ENCODE measurements around the gene CRB3. TPM values are rescaled to one million over a fixed set of nuclear protein-coding genes. Genes with fewer than 3 reads are reported as not detected.

CRB3 gene
- total RNA-seq, 1 experiment from 2014 or later = 34.7 TPM

DNA sequence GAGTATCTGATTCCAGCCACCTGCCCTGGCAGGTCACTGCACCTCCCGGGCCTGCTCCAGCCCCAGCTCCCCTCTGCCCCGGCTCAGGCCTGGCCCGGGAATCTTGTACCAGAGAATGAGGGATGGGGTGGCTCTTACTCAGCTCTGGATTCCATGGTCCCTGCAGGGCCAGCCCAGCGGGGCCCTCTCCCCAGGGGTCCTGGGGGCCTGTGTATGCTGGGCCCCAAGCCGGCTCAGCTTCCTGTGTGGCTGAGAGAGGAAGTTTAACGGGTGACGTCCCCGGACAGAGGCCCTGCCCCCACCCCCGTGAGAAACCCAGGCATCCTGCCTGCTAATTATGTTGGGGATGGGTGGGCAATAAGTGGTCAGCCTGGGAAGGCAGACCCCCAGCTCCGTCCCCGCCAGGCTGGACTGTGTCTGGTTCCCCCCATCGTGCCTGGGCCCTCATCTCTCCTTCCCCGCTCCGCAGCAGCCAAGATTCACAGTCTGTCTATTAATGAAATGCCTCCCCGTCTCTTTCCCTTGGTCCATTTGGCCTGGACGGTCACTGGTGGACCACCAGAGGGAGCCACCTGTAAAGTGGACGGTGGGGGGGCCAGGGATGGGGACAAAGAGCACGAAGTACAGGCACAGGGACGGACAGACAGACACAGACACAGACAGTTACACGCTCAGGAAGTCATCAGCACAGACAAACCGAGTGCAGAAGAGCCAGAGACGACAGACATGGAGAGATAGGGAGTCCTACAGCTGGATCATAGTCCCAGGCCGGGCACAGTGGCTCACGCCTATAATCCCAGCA is 17.7 kb downstream of the CRB3 start, which contains the start of gene DENND1C:
Gene DENND1C (minus strand): TSS at position 247 of the 802 bp plus-strand sequence. CDS start 92 bp downstream, at position 155.
- in situ Hi-C loops (cut with HindIII; ENCODE audit: low pct_unique_long_range_greater_than_20kb, low sequenced_read_pairs) = no loop called here
- no peak for DNase-seq (ENCODE audit: low read depth)

DNA sequence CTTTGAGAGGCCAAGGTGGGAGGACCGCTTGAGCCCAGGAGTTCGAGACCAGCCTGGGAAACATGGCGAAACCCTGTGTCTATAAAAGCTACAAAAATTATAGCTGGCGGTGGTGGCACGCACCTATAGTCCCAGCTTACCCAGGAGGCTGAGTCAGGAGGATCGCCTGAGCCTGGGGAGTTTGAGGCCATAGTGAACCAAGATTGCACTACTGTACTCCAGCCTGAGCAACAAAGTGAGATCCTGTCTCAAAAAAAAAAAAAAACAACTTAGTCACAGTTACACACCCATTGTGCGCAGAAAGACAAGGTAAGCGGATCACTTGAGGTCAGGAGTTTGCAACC is 18.2 kb downstream of the CRB3 start:
- in situ Hi-C loops (cut with HindIII; ENCODE audit: low pct_unique_long_range_greater_than_20kb, low sequenced_read_pairs) = no loop called here
- DNase-seq (ENCODE audit: low read depth) = no peak

DNA sequence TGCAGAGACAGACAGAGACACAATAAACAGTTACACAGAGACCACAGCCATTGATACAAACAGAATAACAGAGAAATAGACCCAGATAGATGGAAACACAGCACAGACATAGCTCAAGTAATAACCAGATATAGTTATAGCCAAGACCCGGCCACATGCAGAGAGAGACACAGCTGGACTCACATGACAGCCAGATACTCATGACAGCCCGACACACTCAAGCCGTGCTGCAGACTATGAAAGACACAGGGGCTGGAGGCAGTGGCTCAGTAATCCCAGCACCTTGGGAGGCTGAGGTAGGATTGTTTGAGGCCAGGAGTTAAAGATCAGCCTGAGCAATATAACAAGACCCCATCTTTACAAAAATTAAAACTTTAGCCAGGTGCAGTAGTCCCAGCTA is 19.2 kb downstream of the CRB3 start:
- no peak for DNase-seq (ENCODE audit: low read depth)
- in situ Hi-C loops (cut with HindIII; ENCODE audit: low pct_unique_long_range_greater_than_20kb, low sequenced_read_pairs) = no loop called here

DNA sequence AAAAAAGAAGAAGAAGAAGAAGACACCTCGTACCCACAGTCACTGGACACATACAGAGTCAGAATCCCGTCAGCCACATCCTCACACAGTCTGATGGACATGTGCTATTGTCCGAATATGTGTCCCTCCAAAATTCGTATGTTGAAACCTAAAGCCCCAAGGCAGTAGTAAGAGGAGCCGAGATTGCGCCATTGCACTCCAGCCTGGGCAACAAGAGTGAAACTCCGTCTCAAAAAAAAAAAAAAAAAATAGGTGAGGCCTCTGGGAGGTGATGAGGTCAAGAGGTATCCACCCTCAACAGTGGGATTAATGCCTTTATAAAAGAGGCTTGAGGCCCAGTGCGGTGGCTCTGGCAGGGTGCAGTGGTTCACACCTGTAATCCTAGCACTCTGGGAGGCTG is 20.2 kb downstream of the CRB3 start:
- DNase-seq (ENCODE audit: low read depth) = no peak
- in situ Hi-C loops (cut with HindIII; ENCODE audit: low pct_unique_long_range_greater_than_20kb, low sequenced_read_pairs) = no loop called here

DNA sequence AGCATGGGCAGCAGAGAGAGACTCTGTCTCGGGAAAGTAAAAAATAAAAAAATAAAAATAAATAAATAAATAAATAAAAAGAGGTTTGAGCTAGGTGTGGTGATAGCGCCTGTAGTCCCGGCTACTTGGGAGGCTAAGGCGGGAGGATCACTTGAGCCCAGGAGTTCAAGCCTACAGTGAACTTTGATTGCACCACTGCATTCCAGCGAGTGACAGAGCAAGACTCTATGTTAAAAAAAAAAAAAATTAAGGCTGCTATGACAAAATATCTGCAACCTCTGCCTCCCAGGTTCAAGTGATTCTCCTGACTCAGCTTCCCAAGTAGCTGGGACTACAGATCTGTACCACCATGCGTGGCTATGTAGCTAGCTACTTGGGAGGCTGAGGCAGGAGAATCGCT is 20.8 kb downstream of the CRB3 start:
- in situ Hi-C loops (cut with HindIII; ENCODE audit: low pct_unique_long_range_greater_than_20kb, low sequenced_read_pairs) = no loop called here
- no peak for DNase-seq (ENCODE audit: low read depth)

DNA sequence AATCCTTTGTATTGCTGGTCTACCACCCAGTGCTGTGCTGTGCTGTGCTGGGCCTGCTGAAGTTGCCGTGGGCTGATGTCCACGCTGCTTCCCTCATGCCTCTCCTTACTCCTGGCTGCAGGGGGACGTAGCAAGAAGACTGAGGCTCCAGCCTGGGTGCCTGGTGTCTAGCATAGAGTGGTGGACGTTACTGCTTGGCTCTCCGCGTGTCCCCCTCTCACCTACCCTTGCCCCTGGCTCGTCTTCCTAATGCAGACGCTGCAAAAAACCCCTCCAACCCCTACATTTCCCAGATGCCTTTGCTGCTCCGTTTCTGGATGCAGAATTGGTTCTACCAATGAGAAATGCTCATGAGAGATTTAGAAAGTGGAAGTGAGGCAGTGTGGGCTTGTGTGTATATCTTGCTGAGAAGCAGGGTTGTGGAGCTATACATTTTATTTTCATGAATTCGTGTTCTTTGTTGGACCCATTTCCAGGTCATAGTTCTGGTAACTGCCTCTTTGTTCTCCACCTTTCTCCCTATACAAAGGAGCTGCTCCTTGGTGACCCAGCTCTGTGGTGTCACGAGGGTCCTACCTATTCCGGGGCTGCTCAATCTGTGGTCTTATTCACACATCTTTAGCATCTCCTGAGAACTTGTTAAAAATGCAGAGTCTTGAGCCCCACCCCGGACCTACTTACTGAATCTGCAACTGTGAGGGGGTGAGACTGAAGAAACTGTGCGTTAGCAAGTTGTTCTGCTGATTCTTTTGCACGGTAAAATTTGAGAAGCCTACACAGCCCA is 25.4 kb downstream of the CRB3 start:
- no peak for DNase-seq (ENCODE audit: low read depth)
- in situ Hi-C loops (cut with HindIII; ENCODE audit: low pct_unique_long_range_greater_than_20kb, low sequenced_read_pairs) = no loop called here

DNA sequence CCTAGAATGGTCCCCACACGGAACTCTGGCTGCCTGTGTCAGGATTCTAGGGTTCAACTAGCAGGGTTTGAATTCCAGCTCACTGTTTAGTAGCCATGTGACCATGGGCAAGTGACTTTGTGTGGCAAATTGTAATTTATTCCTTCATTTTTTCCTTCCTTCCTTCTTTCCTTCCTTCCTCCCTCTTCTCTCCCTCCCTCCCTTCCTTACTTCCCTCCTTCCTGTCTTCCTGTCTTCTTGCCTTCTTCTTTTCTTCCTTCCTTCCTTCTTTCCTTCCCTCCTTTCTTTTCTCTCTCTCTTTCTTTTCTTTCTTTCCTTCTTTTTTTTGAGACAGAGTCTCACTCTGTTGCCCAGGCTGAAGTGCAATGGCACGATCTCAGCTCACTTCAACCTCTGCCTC is 26.1 kb downstream of the CRB3 start:
- no peak for DNase-seq (ENCODE audit: low read depth)
- in situ Hi-C loops (cut with HindIII; ENCODE audit: low pct_unique_long_range_greater_than_20kb, low sequenced_read_pairs) = no loop called here

DNA sequence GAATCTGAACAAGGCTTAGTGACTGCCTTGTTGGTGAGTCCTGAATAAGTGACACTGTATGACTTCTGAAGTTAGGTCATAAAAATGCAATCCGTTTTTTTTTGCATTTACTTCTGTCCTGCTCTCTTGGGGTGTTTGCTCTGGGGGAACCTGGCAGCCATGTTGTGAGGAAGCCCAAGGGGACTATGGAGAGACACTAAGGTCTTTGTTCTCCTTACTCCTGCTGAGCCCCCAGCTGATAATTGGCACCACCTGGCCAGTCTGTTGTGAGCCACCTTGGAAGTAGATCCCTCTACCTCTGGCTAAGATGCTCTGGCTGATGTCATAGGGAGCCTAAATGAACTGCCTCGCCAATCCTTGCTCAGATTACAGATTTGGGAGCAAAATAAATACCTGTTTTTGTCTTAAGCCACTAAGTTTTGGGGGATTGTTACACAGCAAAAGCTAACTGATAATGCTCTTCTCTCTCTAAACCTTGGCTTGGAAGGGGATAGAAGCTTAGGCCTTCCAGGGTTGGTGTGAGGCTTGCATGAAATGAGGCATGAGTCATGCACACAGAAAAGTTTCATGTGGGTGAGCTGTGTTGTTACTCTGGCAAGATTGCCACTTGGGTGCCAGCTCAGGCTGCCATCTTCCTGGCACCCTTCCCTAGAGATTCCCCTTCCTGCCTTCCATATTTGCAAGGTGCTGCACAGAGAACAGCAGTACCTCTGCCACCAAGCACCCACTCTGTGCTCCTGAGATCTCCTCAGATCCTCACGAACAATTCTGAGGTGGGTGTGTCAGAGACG is 27.9 kb downstream of the CRB3 start:
- no peak for DNase-seq (ENCODE audit: low read depth)
- in situ Hi-C loops (cut with HindIII; ENCODE audit: low pct_unique_long_range_greater_than_20kb, low sequenced_read_pairs) = no loop called here

DNA sequence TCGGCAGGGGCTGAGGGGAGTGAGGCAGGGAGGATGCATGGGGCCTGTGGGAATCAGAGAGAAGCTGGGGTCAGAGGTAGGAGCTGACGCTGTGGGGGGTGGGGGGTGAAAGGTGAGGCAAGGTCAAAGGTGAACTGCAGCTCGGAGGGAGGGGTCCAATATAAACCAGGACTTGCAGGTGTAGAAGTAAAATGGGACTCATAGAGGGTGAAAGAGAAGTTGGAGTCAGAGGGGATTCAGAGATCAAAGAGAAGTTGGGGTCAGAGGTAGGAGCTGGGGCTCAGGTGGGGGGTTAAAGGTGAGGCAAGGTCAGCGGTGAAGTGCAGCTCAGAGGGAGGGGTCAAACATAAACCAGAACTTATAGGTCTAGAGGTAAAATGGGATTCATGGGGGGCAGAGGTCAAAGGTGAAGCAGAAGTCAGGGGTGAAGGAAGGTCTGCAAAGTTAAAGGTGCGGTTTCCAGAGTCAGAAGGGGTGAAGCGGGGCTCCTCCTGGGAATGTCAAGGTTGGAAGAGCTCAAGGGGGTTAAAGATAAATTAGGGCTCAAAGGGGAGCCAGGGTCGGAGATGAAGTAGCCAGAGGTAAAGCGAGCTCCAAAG is 30.5 kb downstream of the CRB3 start:
- DNase-seq (ENCODE audit: low read depth) = no peak
- in situ Hi-C loops (cut with HindIII; ENCODE audit: low pct_unique_long_range_greater_than_20kb, low sequenced_read_pairs) = no loop called here

DNA sequence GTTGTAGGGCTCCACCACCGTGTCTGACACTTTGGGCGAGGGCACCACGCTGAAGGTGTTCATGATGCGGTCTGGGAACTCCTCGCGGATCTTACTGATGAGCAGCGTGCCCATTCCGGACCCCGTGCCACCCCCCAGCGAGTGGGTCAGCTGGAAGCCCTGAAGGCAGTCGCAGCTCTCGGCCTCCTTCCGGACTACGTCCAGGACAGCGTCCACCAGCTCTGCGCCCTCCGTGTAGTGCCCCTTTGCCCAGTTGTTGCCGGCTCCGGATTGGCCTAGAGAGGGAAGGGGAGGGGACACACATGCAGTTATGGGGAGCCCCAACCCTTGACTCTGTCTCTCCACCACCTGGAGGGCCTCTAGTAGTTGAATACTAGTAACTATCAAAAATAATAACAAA is 31.9 kb downstream of the CRB3 start:
- DNase-seq (ENCODE audit: low read depth) = no peak
- in situ Hi-C loops (cut with HindIII; ENCODE audit: low pct_unique_long_range_greater_than_20kb, low sequenced_read_pairs) = no loop called here

DNA sequence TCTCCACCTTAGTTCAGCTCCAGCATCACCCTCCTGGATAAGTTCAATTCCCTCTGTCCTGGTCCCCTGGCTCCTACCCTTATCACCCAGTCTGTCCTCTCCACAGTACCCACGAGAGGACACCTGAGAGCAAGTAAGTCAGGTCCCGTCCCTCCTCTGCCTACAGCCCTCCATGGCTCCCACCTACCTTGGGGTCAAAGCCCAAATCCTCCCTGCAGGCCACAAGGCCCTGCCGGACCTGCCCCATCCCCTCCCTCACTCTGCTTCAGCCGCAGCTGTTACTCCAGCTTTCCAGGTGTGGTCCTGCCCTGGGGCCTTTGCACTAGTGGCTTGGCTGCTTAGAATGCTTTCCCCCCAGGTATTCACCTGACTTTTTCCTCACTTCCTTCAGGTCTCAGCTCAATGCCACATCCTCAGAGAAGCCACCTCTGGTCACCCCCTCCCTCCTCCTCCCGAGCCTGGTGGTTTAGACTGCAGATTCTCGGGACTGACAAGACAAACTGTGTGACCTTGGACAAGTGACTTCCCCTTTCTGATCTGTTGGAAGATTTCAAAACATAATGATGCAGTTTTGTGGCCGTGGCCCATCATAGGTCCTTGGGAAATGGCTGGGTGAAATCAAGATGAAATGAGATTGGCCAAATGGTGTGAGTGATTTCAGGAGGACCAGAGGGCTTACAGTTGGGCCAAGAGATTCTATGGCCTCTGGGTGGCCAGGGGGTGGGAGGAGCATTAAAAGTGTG is 34.4 kb downstream of the CRB3 start:
- in situ Hi-C loops (cut with HindIII; ENCODE audit: low pct_unique_long_range_greater_than_20kb, low sequenced_read_pairs) = no loop called here
- DNase-seq (ENCODE audit: low read depth) = no peak

DNA sequence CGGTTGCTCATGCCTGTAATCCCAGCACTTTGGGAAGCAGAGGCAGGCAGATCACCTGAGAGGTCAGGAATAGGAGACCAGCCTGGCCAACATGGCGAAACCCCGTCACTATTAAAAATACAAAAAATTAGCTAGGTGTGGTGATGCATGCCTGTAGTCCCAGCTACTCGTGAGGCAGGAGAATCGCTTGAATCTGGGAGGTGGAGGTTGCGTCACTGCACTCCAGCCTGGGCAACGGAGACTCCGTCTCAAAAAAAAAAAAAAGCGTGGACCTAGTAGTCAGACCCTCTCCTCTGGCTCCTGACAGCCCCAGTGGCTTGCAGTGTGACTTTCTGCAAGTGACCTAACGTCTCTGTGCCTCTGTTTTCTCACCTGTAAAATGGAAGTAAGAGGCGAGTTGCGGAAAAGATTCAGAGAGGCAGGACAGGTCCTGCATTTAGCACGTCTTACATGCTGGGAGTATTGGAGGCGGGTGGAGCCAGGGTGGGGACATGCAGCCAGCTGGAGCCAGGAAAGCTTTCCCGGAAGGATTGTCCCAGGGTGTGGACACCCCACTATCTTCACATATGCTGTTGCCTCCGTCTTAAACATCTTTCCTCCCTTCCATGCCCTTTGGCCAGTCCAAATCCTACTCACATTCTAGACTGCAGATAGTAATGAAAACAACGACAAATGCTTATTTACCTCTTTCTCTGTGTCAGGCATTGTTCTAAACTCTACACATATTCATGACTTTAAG is 35.1 kb downstream of the CRB3 start:
- in situ Hi-C loops (cut with HindIII; ENCODE audit: low pct_unique_long_range_greater_than_20kb, low sequenced_read_pairs) = no loop called here
- DNase-seq (ENCODE audit: low read depth) = no peak

DNA sequence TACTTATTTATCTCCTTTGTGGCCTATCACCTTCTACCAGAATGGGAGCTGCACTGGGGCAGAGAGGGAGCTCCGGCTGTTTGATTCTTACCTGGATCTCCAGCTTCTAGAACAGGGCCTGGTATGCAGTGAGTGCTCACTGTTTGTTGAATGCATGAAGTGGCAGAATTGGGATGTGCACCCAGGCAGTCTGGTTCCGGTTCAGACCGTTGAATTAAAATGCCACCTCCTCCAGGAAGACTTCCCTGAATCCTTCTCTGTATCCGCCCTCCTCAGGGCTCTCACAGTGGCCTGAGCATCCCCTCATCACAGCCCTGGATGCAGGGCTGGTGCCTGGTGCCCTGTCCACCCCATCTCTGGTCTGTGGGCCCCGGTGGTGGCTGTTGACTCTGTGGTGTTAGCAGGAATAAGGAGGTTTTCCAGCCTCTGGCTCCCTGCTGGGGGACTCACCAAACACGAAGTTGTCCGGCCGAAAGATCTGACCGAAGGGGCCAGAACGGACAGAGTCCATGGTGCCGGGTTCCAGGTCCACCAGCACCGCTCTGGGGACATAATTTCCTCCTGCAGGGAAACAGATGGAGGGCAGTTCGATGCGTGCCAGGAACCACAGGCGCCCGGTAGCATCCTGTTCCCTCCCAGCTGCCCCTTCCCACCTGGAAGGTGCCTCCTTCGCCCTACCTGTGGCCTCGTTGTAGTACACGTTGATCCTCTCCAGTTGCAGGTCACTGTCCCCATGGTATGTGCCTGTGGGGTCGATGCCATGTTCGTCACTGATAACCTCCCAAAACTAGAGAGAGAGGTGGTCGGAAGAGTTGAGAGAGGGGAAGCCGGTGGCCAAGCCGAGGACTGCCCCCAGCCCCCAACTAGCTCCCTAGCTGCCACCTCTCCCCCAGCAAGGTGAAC is 37.0 kb downstream of the CRB3 start:
- in situ Hi-C loops (cut with HindIII; ENCODE audit: low pct_unique_long_range_greater_than_20kb, low sequenced_read_pairs) = no loop called here
- no peak for DNase-seq (ENCODE audit: low read depth)

DNA sequence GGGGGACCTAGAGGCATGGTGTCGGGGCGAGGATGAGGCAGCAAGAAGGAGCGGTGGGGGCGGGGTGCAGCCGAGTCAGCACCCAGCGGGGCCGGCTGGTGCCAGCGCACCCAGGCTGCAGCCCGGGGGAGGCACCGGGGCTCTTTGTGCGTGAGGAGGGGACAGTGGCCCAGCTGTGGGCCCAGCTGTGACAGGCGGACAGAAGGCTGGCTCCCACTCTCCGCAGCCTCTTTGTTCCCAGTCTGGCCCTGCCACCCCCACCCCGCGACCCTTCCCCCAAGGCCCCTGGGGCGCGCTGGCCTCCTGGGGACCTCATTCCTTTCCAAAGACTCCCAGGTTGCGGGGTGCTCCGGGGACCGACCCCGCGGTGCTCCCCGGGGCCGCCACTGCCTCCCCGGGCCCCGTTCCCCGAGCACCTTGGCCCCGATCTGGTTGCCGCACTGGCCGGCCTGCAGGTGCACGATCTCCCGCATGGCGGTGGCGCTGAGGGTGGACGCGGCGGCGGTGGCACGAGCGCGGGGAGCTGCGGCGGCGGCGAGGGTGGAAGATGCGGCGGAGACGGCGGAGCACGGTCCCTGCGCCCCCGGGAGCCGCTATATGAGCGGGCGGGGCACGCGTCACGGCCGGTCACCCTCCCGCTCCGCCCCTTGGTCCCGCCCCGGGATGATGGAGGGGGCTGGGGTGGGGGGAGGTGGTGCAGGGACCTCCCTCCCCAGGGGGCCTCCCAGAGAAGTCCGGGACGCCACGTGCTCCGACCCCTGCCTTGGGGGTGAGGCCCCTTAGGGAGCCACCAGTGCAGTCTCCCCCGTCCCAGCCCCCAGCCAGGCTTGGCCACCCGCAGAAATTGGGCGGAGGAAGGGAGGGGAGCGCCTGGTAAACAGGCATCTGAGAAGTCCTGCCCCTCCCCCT is 37.9 kb downstream of the CRB3 start, which contains the start of gene TUBB4A:
Gene TUBB4A (minus strand): TSS at position 570 of the 909 bp plus-strand sequence. CDS start 97 bp downstream, at position 473.
- in situ Hi-C loops (cut with HindIII; ENCODE audit: low pct_unique_long_range_greater_than_20kb, low sequenced_read_pairs) = no loop called here
- no peak for DNase-seq (ENCODE audit: low read depth)

DNA sequence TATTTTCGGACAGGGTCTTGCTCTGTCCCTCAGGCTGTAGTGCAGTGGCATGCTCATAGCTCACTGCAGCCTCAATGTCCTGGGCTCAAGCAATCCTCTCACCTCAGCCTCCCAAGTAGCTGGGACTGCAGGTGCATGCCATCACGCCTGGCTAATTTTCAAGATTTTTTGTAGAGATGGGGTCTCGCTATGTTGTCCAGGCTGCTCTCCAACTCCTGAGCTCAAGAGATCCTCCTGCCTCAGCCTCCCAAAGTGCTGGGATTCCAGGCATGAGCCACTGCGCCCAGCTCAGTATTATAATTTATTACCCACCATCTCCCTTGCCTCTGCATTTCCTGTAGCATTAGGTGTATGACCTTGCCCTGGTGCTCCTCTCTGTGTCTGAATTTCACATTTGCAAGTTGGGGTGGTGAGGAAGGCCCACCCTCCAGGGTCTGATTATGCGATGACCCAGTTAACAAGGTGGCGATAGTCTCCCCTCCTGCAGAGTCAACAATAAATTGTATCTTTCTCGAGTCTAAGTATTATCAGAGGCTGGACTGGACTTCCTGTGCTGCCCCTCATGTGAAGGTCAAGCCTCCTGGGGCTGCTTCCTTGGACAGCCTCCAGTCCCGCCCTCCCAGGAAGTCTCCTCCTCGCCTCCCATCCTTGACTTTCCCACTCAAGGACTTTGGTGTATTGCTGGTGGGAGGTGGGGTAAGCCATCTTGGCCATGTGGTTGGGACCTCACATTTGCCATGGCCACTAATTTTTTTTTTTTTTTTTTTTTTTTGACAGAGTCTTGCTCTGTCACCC is 39.5 kb downstream of the CRB3 start:
- no peak for DNase-seq (ENCODE audit: low read depth)
- in situ Hi-C loops (cut with HindIII; ENCODE audit: low pct_unique_long_range_greater_than_20kb, low sequenced_read_pairs) = no loop called here
